HepG2 (cell line): ENCODE data around the gene ARL4D. TPM values are rescaled to one million over a fixed set of nuclear protein-coding genes. Genes with fewer than 3 reads are reported as not detected.

ENCODE experiments used
- FOSL1 ChIP-seq: sonication (generic); formaldehyde crosslinking; IDR thresholded peaks from 2 replicates; pipeline ENCODE4 v1.9.0; 2021; ENCODE audit warnings: missing genetic modification reagents, borderline replicate concordance
- FOXK1 ChIP-seq: sonication (generic); formaldehyde crosslinking; IDR thresholded peaks from 2 replicates; pipeline ENCODE4 v1.4.0; 2020; ENCODE audit warnings: low read depth, missing genetic modification reagents, borderline replicate concordance
- JARID2 ChIP-seq: sonication (generic); formaldehyde crosslinking; IDR thresholded peaks from 2 replicates; pipeline ENCODE4 v1.8.1; 2023; ENCODE audit warnings: missing genetic modification reagents, inconsistent platforms; ENCODE audit not compliant: insufficient replicate concordance
- MBNL3 ChIP-seq: fragments of 250-450 bp; sonication (Bioruptor Pico); conservative IDR thresholded peaks from 2 replicates; pipeline ENCODE4 v1.8.0; 2022; ENCODE audit warnings: mild to moderate bottlenecking, inconsistent platforms
- PCBP2 ChIP-seq: fragments of 200-400 bp; formaldehyde crosslinking; optimal IDR thresholded peaks from 2 replicates; pipeline ENCODE3; 2018; ENCODE audit warnings: low read length, low read depth; ENCODE audit not compliant: poor library complexity, severe bottlenecking
- TEAD3 ChIP-seq: optimal IDR thresholded peaks from 2 replicates; pipeline ENCODE3; 2016; ENCODE audit warnings: borderline replicate concordance
- ZNF343 ChIP-seq: sonication (generic); formaldehyde crosslinking; IDR thresholded peaks from 2 replicates; pipeline ENCODE4 v1.4.0; 2020; ENCODE audit warnings: mild to moderate bottlenecking, missing genetic modification reagents
- ZNF446 ChIP-seq: sonication (generic); formaldehyde crosslinking; IDR thresholded peaks from 2 replicates; pipeline ENCODE4 v1.5.0; 2020; ENCODE audit warnings: mild to moderate bottlenecking, missing genetic modification reagents
- ZNF737 ChIP-seq: sonication (generic); formaldehyde crosslinking; IDR thresholded peaks from 2 replicates; pipeline ENCODE4 v1.5.0; 2020; ENCODE audit warnings: missing genetic modification reagents, mild to moderate bottlenecking, borderline replicate concordance
- ZNF780A ChIP-seq: sonication (generic); formaldehyde crosslinking; IDR thresholded peaks from 2 replicates; pipeline ENCODE4 v1.8.0; 2022; ENCODE audit warnings: mild to moderate bottlenecking, missing genetic modification reagents, moderate library complexity
- polyA plus RNA-seq, 8 experiments: library from polyadenylated mRNA; depleted of rRNA in 3 of 8; stranded (reverse) in 7 of 8; unstranded in 1 of 8; fragments of >200 nt; fragmentation: Illumina TruSeq in 4 of 8; extraction: Trizol in 4 of 8; gene quantifications; 2 replicates each; pipeline versions ENCODE4 v1.2.1 to v1.2.3, GENCODE V29; 2011 to 2016; ENCODE audit warnings: low read depth in 4 of 8, missing spikeins in 1 of 8, mixed read lengths in 1 of 8; ENCODE audit not compliant: insufficient read depth in 1 of 8
- total RNA-seq, 5 experiments: library from RNA; depleted of rRNA; stranded (reverse); fragments of >200 nt; fragmentation: Illumina TruSeq; extraction: Trizol; gene quantifications; 2 replicates each; pipeline ENCODE4 v1.2.3, GENCODE V29; 2016; ENCODE audit warnings: low read depth in 1 of 5
- TF ChIP-seq, protein P1 (sequence below): sonication (generic); formaldehyde crosslinking; IDR thresholded peaks from 2 replicates; pipeline ENCODE4 v1.9.0; 2021; ENCODE audit warnings: missing genetic modification reagents, borderline replicate concordance
- TF ChIP-seq, protein P2 (sequence below): sonication (generic); formaldehyde crosslinking; IDR thresholded peaks from 2 replicates; pipeline ENCODE4 v1.5.1; 2020; ENCODE audit warnings: missing genetic modification reagents, mild to moderate bottlenecking, borderline replicate concordance
- TF ChIP-seq, protein P3 (sequence below): IDR thresholded peaks from 2 replicates; pipeline ENCODE4 v1.6.1; 2012; ENCODE audit warnings: inconsistent platforms
- TF ChIP-seq, protein P4 (sequence below): sonication (generic); formaldehyde crosslinking; IDR thresholded peaks from 2 replicates; pipeline ENCODE4 v1.9.0; 2021; ENCODE audit warnings: mild to moderate bottlenecking, missing genetic modification reagents

Gene ARL4D
- total and polyA plus RNA-seq, 2 of the 13 experiments (the other 11 are each of a cell fraction or from before 2014, with no cell fraction given): 9.0 to 25.9 TPM

DNA sequence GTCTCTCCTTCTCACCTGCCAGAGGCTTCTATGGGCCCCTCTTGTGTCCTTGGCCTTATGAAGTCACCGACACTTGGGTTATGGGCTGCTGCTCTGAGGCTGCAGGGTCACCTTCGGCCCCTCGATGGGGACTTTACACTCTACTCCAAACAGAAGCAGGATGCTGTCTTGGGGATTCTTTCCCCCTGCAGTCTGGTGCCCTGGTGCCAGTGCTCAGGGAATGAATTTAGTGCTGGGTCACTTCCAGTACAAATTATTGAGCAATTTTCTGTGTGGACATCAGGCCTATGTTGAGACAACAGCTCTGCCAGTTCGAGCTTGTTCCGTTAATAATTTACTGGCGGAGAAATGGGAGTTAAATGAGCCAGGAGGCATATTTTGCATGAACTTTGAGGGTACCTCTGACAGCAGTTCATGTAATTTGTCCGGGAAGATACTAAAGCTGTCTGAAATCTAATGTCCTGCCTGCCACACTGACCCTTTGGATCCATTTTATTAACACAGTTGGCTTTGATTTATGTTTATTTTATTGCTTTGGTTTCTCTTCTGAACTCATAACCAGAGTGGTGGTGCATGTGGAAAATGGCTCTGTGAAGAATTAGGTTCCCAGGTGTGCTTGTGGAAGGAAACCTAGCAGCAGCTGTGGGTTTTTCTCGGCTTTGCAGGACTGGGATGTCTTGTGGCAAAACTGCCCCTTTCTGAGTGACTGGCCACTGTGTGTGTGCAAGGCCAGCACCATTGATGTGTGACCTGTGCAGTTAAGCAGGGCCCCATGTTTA lies 50.9 kb downstream of the ARL4D start (continued):
- TF ChIP-seq, protein P1, sequence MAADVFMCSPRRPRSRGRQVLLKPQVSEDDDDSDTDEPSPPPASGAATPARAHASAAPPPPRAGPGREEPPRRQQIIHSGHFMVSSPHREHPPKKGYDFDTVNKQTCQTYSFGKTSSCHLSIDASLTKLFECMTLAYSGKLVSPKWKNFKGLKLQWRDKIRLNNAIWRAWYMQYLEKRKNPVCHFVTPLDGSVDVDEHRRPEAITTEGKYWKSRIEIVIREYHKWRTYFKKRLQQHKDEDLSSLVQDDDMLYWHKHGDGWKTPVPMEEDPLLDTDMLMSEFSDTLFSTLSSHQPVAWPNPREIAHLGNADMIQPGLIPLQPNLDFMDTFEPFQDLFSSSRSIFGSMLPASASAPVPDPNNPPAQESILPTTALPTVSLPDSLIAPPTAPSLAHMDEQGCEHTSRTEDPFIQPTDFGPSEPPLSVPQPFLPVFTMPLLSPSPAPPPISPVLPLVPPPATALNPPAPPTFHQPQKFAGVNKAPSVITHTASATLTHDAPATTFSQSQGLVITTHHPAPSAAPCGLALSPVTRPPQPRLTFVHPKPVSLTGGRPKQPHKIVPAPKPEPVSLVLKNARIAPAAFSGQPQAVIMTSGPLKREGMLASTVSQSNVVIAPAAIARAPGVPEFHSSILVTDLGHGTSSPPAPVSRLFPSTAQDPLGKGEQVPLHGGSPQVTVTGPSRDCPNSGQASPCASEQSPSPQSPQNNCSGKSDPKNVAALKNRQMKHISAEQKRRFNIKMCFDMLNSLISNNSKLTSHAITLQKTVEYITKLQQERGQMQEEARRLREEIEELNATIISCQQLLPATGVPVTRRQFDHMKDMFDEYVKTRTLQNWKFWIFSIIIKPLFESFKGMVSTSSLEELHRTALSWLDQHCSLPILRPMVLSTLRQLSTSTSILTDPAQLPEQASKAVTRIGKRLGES (CRISPR knock-in tag): no peak
- TF ChIP-seq ZNF343 (CRISPR knock-in tag) (no peak), JARID2 (no peak), MBNL3 (CRISPR knock-in tag) (no peak), TEAD3 (CRISPR knock-in tag) (peak; percentile 70), FOXK1 (CRISPR knock-in tag) (peak; percentile 88), ZNF780A (no peak), FOSL1 (CRISPR knock-in tag) (no peak; the same call in 1 of the 2 replicates), PCBP2 (no peak), ZNF446 (CRISPR knock-in tag) (no peak), ZNF737 (no peak)
- TF ChIP-seq, protein P2, sequence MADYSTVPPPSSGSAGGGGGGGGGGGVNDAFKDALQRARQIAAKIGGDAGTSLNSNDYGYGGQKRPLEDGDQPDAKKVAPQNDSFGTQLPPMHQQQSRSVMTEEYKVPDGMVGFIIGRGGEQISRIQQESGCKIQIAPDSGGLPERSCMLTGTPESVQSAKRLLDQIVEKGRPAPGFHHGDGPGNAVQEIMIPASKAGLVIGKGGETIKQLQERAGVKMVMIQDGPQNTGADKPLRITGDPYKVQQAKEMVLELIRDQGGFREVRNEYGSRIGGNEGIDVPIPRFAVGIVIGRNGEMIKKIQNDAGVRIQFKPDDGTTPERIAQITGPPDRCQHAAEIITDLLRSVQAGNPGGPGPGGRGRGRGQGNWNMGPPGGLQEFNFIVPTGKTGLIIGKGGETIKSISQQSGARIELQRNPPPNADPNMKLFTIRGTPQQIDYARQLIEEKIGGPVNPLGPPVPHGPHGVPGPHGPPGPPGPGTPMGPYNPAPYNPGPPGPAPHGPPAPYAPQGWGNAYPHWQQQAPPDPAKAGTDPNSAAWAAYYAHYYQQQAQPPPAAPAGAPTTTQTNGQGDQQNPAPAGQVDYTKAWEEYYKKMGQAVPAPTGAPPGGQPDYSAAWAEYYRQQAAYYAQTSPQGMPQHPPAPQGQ (CRISPR knock-in tag): 0 out of 2 replicates have a peak, but pooled peaks have one; percentile 8
- TF ChIP-seq, protein P3, sequence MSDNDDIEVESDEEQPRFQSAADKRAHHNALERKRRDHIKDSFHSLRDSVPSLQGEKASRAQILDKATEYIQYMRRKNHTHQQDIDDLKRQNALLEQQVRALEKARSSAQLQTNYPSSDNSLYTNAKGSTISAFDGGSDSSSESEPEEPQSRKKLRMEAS: peak; percentile 66
- TF ChIP-seq, protein P4, sequence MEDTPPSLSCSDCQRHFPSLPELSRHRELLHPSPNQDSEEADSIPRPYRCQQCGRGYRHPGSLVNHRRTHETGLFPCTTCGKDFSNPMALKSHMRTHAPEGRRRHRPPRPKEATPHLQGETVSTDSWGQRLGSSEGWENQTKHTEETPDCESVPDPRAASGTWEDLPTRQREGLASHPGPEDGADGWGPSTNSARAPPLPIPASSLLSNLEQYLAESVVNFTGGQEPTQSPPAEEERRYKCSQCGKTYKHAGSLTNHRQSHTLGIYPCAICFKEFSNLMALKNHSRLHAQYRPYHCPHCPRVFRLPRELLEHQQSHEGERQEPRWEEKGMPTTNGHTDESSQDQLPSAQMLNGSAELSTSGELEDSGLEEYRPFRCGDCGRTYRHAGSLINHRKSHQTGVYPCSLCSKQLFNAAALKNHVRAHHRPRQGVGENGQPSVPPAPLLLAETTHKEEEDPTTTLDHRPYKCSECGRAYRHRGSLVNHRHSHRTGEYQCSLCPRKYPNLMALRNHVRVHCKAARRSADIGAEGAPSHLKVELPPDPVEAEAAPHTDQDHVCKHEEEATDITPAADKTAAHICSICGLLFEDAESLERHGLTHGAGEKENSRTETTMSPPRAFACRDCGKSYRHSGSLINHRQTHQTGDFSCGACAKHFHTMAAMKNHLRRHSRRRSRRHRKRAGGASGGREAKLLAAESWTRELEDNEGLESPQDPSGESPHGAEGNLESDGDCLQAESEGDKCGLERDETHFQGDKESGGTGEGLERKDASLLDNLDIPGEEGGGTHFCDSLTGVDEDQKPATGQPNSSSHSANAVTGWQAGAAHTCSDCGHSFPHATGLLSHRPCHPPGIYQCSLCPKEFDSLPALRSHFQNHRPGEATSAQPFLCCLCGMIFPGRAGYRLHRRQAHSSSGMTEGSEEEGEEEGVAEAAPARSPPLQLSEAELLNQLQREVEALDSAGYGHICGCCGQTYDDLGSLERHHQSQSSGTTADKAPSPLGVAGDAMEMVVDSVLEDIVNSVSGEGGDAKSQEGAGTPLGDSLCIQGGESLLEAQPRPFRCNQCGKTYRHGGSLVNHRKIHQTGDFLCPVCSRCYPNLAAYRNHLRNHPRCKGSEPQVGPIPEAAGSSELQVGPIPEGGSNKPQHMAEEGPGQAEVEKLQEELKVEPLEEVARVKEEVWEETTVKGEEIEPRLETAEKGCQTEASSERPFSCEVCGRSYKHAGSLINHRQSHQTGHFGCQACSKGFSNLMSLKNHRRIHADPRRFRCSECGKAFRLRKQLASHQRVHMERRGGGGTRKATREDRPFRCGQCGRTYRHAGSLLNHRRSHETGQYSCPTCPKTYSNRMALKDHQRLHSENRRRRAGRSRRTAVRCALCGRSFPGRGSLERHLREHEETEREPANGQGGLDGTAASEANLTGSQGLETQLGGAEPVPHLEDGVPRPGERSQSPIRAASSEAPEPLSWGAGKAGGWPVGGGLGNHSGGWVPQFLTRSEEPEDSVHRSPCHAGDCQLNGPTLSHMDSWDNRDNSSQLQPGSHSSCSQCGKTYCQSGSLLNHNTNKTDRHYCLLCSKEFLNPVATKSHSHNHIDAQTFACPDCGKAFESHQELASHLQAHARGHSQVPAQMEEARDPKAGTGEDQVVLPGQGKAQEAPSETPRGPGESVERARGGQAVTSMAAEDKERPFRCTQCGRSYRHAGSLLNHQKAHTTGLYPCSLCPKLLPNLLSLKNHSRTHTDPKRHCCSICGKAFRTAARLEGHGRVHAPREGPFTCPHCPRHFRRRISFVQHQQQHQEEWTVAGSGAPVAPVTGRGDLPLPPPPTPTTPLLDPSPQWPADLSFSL (CRISPR knock-in tag): no peak
